ENCODE data around the gene DAB2IP.
A peak's percentile ranks its signal among the peaks of the same experiment; 100 is the strongest.

DAB2IP gene

DNA sequence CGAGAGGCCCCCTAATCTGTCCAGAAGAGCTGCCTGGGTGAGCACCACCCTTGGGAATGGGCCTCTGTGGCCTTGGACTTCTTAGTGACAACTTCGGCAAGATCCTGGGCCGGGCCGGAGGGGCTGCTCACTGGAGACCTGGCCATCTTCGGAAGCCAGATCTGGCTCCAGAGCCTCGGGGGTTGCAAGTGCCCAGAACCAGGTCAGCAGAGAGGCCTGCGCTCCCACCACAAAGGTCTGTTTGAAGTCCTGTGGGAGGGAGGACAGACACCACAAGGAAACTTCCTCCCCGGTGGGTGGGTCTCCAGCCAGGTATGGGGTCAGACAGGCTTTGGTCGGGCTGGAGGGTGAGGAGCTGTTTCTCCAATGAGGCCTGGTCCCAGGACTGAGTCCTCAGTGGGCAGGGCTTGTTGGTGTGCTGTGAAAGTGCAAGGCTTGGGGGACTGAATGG, 86.1 kb downstream of the DAB2IP start:
- Histone ChIP-seq H3K14ac (ENCODE audit: low read length) (no peak overlapping the region), H3K27me3 (ENCODE audit: control insufficient read depth in 3 of 3, insufficient read depth in 3 of 3, low read depth in 1 of 3, low read length in 3 of 3) (peaks cover 0 to 6% (median 2%) of the 10 kb centered on the region in 3 experiments), H3K4me1 (ENCODE audit: control insufficient read depth in 2 of 2, insufficient read depth in 1 of 2, low read depth in 1 of 2, low read length in 2 of 2) (peaks cover 15 to 34% of the 10 kb centered on the region in 2 donors), H3K36me3 (replicated peaks in 1 of 2; ENCODE audit: control insufficient read depth in 2 of 2, insufficient read depth in 2 of 2, low read length in 2 of 2) (peaks cover 0 to 2% of the 10 kb centered on the region in 2 donors), H3K27ac (replicated peaks; ENCODE audit: low read length) (no peak overlapping the region), H3K23ac (ENCODE audit: low read depth, low read length, poor library complexity) (no peak overlapping the region), H3K4me2 (ENCODE audit: insufficient read depth, low read length, poor library complexity, severe bottlenecking) (no peak overlapping the region), H3K9ac (ENCODE audit: low read depth, low read length, poor library complexity) (no peak overlapping the region), H2AK5ac (ENCODE audit: low read depth, low read length) (no peak overlapping the region), H2BK12ac (ENCODE audit: low read length) (no peak overlapping the region), H2BK120ac (ENCODE audit: low read depth, low read length) (no peak overlapping the region), H4K91ac (ENCODE audit: low read depth, low read length, poor library complexity) (no peak overlapping the region), H3K4me3 (ENCODE audit: low read length in 2 of 2) (no peak overlapping the region), H3K79me1 (ENCODE audit: low read depth, low read length) (peaks cover 24% of the 10 kb centered on the region), H2BK15ac (ENCODE audit: low read length) (no peak overlapping the region), H4K8ac (ENCODE audit: low read depth, low read length) (no peak overlapping the region), H3K18ac (ENCODE audit: low read length) (peak overlapping the region; percentile 34), H3K4ac (ENCODE audit: low read length) (no peak overlapping the region), H2BK5ac (ENCODE audit: low read length) (peak overlapping the region; percentile 28), H2AFZ (ENCODE audit: low read length) (no peak overlapping the region), H3K9me3 (replicated peaks in 1 of 2; ENCODE audit: control insufficient read depth in 2 of 2, insufficient read depth in 1 of 2, low read depth in 1 of 2, low read length in 2 of 2) (no peaks in the 10 kb centered on the region)
- DNase-seq (ENCODE audit: low spot score): no peak
- no CpG with 5 or more reads among the region's 9 CpGs for WGBS, 2 donors (ENCODE audit: extremely low coverage in 2 of 2, insufficient read length in 2 of 2, insufficient replicate concordance in 1 of 2)

DNA sequence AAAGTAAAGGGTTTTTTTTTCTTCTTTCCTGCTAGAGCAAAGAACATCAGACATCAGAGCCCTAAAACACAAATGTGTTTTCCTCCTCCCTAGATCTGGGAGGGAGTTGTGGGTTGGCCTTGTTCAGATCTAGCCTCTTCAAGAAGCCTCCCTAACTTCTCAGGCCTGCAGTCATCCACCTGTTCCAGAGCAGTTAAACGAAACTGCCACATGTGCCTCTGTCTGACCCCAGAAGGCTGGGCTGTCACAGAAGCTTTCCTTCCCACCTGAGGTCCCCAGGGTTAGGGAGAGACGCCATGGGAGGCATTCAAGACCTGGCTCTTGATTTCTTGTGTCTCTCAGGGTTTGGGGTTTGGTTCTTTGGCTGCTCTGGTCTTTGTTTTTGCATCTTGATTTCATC, 87.0 kb downstream of the DAB2IP start:
- Histone ChIP-seq H3K4me1 (ENCODE audit: control insufficient read depth in 2 of 2, insufficient read depth in 1 of 2, low read depth in 1 of 2, low read length in 2 of 2) (peaks cover 20 to 40% of the 10 kb centered on the region in 2 donors), H3K23ac (ENCODE audit: low read depth, low read length, poor library complexity) (no peak overlapping the region), H2BK15ac (ENCODE audit: low read length) (no peak overlapping the region), H2BK5ac (ENCODE audit: low read length) (no peak overlapping the region), H3K9me3 (replicated peaks in 1 of 2; ENCODE audit: control insufficient read depth in 2 of 2, insufficient read depth in 1 of 2, low read depth in 1 of 2, low read length in 2 of 2) (no peaks in the 10 kb centered on the region), H3K18ac (ENCODE audit: low read length) (no peak overlapping the region), H2BK12ac (ENCODE audit: low read length) (no peak overlapping the region), H2BK120ac (ENCODE audit: low read depth, low read length) (no peak overlapping the region), H3K27me3 (ENCODE audit: control insufficient read depth in 3 of 3, insufficient read depth in 3 of 3, low read depth in 1 of 3, low read length in 3 of 3) (peaks cover 0 to 6% (median 2%) of the 10 kb centered on the region in 3 experiments), H3K14ac (ENCODE audit: low read length) (no peak overlapping the region), H3K4me2 (ENCODE audit: insufficient read depth, low read length, poor library complexity, severe bottlenecking) (no peak overlapping the region), H3K4me3 (ENCODE audit: low read length in 2 of 2) (no peak overlapping the region), H3K9ac (ENCODE audit: low read depth, low read length, poor library complexity) (no peak overlapping the region), H3K36me3 (replicated peaks in 1 of 2; ENCODE audit: control insufficient read depth in 2 of 2, insufficient read depth in 2 of 2, low read length in 2 of 2) (peaks cover 0 to 2% of the 10 kb centered on the region in 2 donors), H3K79me1 (ENCODE audit: low read depth, low read length) (peaks cover 28% of the 10 kb centered on the region), H4K91ac (ENCODE audit: low read depth, low read length, poor library complexity) (no peak overlapping the region), H3K27ac (replicated peaks; ENCODE audit: low read length) (no peak overlapping the region), H2AK5ac (ENCODE audit: low read depth, low read length) (no peak overlapping the region), H2AFZ (ENCODE audit: low read length) (no peak overlapping the region), H4K8ac (ENCODE audit: low read depth, low read length) (no peak overlapping the region), H3K4ac (ENCODE audit: low read length) (no peak overlapping the region)
- no peak for DNase-seq (ENCODE audit: low spot score)
- no CpG with 5 or more reads among the region's 2 CpGs for WGBS, 2 donors (ENCODE audit: extremely low coverage in 2 of 2, insufficient read length in 2 of 2, insufficient replicate concordance in 1 of 2)

DNA sequence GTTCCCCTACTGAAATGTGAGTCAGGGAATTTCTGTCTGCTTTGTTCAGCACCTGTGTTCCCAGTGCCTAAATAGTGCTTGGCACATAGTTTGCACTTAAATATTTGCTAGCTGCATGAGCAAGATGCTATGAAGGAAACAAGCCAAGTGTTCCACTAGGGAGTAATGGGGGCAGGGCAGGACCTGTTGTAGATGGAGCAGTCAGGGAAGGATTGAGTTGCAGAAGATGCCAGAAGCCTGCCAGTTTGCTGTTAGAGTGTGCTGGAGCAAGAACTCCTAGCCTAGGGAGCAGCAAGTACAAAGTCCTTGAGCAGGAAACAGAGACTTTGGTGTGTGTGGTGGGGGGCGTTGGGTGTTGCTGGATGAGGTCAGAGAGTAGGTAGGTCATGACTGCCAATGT, 87.5 kb downstream of the DAB2IP start:
- DNase-seq (ENCODE audit: low spot score): no peak
- WGBS, 2 donors (ENCODE audit: extremely low coverage in 2 of 2, insufficient read length in 2 of 2, insufficient replicate concordance in 1 of 2): no CpG with 5 or more reads among the region's 1 CpG

DNA sequence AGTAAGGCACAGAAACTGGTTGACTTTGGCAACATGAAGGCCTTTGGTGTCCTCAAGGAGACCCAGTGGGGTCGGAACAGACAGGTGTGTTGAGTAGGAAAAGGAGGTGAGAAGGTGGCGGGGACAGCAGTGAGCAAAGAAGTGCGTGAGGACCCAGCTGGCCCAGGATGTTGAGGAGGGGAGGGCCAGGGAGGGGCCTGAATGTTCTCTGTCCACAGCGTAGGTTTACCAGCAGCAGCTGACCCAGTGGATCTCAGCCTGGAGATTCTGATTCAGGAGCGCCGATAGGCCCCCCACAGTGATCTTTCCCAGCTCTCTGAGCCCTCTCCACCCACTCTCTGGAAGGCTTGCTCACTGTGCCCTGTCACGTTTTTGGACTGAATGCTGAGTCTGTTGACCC, 88.5 kb downstream of the DAB2IP start:
- Histone ChIP-seq H3K9ac (ENCODE audit: low read depth, low read length, poor library complexity) (no peak overlapping the region), H3K23ac (ENCODE audit: low read depth, low read length, poor library complexity) (no peak overlapping the region), H3K4ac (ENCODE audit: low read length) (no peak overlapping the region), H3K18ac (ENCODE audit: low read length) (no peak overlapping the region), H2BK12ac (ENCODE audit: low read length) (no peak overlapping the region), H2AFZ (ENCODE audit: low read length) (no peak overlapping the region), H3K14ac (ENCODE audit: low read length) (peak overlapping the region; percentile 6), H3K27me3 (ENCODE audit: control insufficient read depth in 3 of 3, insufficient read depth in 3 of 3, low read depth in 1 of 3, low read length in 3 of 3) (peaks cover 0 to 6% (median 0%) of the 10 kb centered on the region in 3 experiments), H2BK5ac (ENCODE audit: low read length) (no peak overlapping the region), H3K4me1 (ENCODE audit: control insufficient read depth in 2 of 2, insufficient read depth in 1 of 2, low read depth in 1 of 2, low read length in 2 of 2) (peaks cover 35 to 52% of the 10 kb centered on the region in 2 donors), H3K4me3 (ENCODE audit: low read length in 2 of 2) (no peak overlapping the region), H2BK120ac (ENCODE audit: low read depth, low read length) (no peak overlapping the region), H4K8ac (ENCODE audit: low read depth, low read length) (no peak overlapping the region), H3K27ac (replicated peaks; ENCODE audit: low read length) (no peak overlapping the region), H3K9me3 (replicated peaks in 1 of 2; ENCODE audit: control insufficient read depth in 2 of 2, insufficient read depth in 1 of 2, low read depth in 1 of 2, low read length in 2 of 2) (no peaks in the 10 kb centered on the region), H3K4me2 (ENCODE audit: insufficient read depth, low read length, poor library complexity, severe bottlenecking) (no peak overlapping the region), H3K79me1 (ENCODE audit: low read depth, low read length) (peaks cover 32% of the 10 kb centered on the region), H2BK15ac (ENCODE audit: low read length) (no peak overlapping the region), H3K36me3 (replicated peaks in 1 of 2; ENCODE audit: control insufficient read depth in 2 of 2, insufficient read depth in 2 of 2, low read length in 2 of 2) (peaks cover 0 to 2% of the 10 kb centered on the region in 2 donors), H2AK5ac (ENCODE audit: low read depth, low read length) (no peak overlapping the region), H4K91ac (ENCODE audit: low read depth, low read length, poor library complexity) (no peak overlapping the region)
- DNase-seq (ENCODE audit: low spot score): no peak
- no CpG with 5 or more reads among the region's 7 CpGs for WGBS, 2 donors (ENCODE audit: extremely low coverage in 2 of 2, insufficient read length in 2 of 2, insufficient replicate concordance in 1 of 2)

More for the DNA sequence above, 87.5 kb downstream of the DAB2IP start:
- no peak overlapping the region for H3K9ac ChIP-seq (ENCODE audit: low read depth, low read length, poor library complexity)
- peaks cover 0 to 2% of the 10 kb centered on the region in 2 donors for H3K36me3 ChIP-seq (replicated peaks in 1 of 2; ENCODE audit: control insufficient read depth in 2 of 2, insufficient read depth in 2 of 2, low read length in 2 of 2)
- H4K8ac ChIP-seq (ENCODE audit: low read depth, low read length): no peak overlapping the region
- peaks cover 0 to 6% (median 2%) of the 10 kb centered on the region in 3 experiments for H3K27me3 ChIP-seq (ENCODE audit: control insufficient read depth in 3 of 3, insufficient read depth in 3 of 3, low read depth in 1 of 3, low read length in 3 of 3)
- H3K4me1 ChIP-seq (ENCODE audit: control insufficient read depth in 2 of 2, insufficient read depth in 1 of 2, low read depth in 1 of 2, low read length in 2 of 2): peaks cover 25 to 45% of the 10 kb centered on the region in 2 donors
- H3K79me1 ChIP-seq (ENCODE audit: low read depth, low read length): peaks cover 28% of the 10 kb centered on the region
- H3K18ac ChIP-seq (ENCODE audit: low read length): no peak overlapping the region
- H3K4ac ChIP-seq (ENCODE audit: low read length): no peak overlapping the region
- no peak overlapping the region for H3K27ac ChIP-seq (replicated peaks; ENCODE audit: low read length)
- no peak overlapping the region for H2BK12ac ChIP-seq (ENCODE audit: low read length)
- no peak overlapping the region for H3K23ac ChIP-seq (ENCODE audit: low read depth, low read length, poor library complexity)
- no peaks in the 10 kb centered on the region for H3K9me3 ChIP-seq (replicated peaks in 1 of 2; ENCODE audit: control insufficient read depth in 2 of 2, insufficient read depth in 1 of 2, low read depth in 1 of 2, low read length in 2 of 2)
- no peak overlapping the region for H3K14ac ChIP-seq (ENCODE audit: low read length)
- no peak overlapping the region for H2AK5ac ChIP-seq (ENCODE audit: low read depth, low read length)
- H2AFZ ChIP-seq (ENCODE audit: low read length): no peak overlapping the region
- no peak overlapping the region for H2BK15ac ChIP-seq (ENCODE audit: low read length)
- H3K4me3 ChIP-seq (ENCODE audit: low read length in 2 of 2): no peak overlapping the region
- H3K4me2 ChIP-seq (ENCODE audit: insufficient read depth, low read length, poor library complexity, severe bottlenecking): no peak overlapping the region
- H2BK120ac ChIP-seq (ENCODE audit: low read depth, low read length): no peak overlapping the region
- no peak overlapping the region for H4K91ac ChIP-seq (ENCODE audit: low read depth, low read length, poor library complexity)
- H2BK5ac ChIP-seq (ENCODE audit: low read length): no peak overlapping the region
